H9 (cell line): ENCODE results near the gene KCNS3. TPM values are rescaled to one million over a fixed set of nuclear protein-coding genes. Genes with fewer than 3 reads are reported as not detected.

ENCODE experiments used
- DNase-seq: peaks from one replicate; pipeline ENCODE4 v3.0.0-alpha.2; 2017
- H2AFZ ChIP-seq: one replicate; pipeline ENCODE4 v1.6.1; 2013; ENCODE audit warnings: mild to moderate bottlenecking, low read length, control low read depth, moderate library complexity
- H2AK5ac ChIP-seq: 2 replicates; pipeline ENCODE4 v1.6.1; 2013; ENCODE audit warnings: low read length, control low read depth, mixed read lengths; ENCODE audit not compliant: insufficient read length
- H2BK120ac ChIP-seq: one replicate; pipeline ENCODE4 v1.6.1; 2013; ENCODE audit warnings: low read depth, mild to moderate bottlenecking, low read length, control low read depth, inconsistent platforms; ENCODE audit not compliant: poor library complexity, severe bottlenecking
- H2BK12ac ChIP-seq: 2 replicates; pipeline ENCODE4 v1.6.1; 2013; ENCODE audit warnings: low read length, control low read depth, mixed read lengths, low read depth; ENCODE audit not compliant: insufficient read length
- H2BK15ac ChIP-seq: 2 replicates; pipeline ENCODE4 v1.6.1; 2013; ENCODE audit warnings: low read depth, low read length, control low read depth
- H2BK20ac ChIP-seq: one replicate; pipeline ENCODE4 v1.6.1; 2013; ENCODE audit warnings: low read depth, mild to moderate bottlenecking, low read length, control low read depth, inconsistent platforms; ENCODE audit not compliant: poor library complexity, severe bottlenecking
- H2BK5ac ChIP-seq: 2 replicates; pipeline ENCODE4 v1.6.1; 2013; ENCODE audit warnings: low read length, control low read depth, mixed read lengths; ENCODE audit not compliant: insufficient read length
- H3K14ac ChIP-seq: 2 replicates; pipeline ENCODE4 v1.6.1; 2013; ENCODE audit warnings: low read length, control low read depth; ENCODE audit not compliant: insufficient read depth
- H3K18ac ChIP-seq: 2 replicates; pipeline ENCODE4 v1.6.1; 2013; ENCODE audit warnings: low read depth, mild to moderate bottlenecking, mixed read lengths, low read length, control low read depth; ENCODE audit not compliant: insufficient read length
- H3K23ac ChIP-seq: 2 replicates; pipeline ENCODE4 v1.6.1; 2013; ENCODE audit warnings: low read length, control low read depth, mixed read lengths, low read depth; ENCODE audit not compliant: insufficient read length
- H3K23me2 ChIP-seq: 2 replicates; pipeline ENCODE4 v1.6.1; 2013; ENCODE audit warnings: low read depth, mild to moderate bottlenecking, mixed read lengths, low read length, control low read depth; ENCODE audit not compliant: insufficient read length, poor library complexity, severe bottlenecking
- H3K27ac ChIP-seq: 2 replicates; pipeline ENCODE4 v1.5.1; 2013; ENCODE audit warnings: low read length, control low read depth, mixed read lengths, low read depth; ENCODE audit not compliant: insufficient read length
- H3K27me3 ChIP-seq: 2 replicates; pipeline ENCODE4 v1.6.1; 2013; ENCODE audit warnings: low read length, control low read depth, inconsistent platforms; ENCODE audit not compliant: insufficient read depth
- H3K4ac ChIP-seq: 2 replicates; pipeline ENCODE4 v1.6.1; 2013; ENCODE audit warnings: low read depth, mild to moderate bottlenecking, control low read depth, inconsistent platforms, low read length, moderate library complexity
- H3K4me1 ChIP-seq: 2 replicates; pipeline ENCODE4 v1.6.1; 2013; ENCODE audit warnings: low read length, control low read depth, inconsistent platforms; ENCODE audit not compliant: insufficient read depth
- H3K4me2 ChIP-seq: 2 replicates; pipeline ENCODE4 v1.6.1; 2013; ENCODE audit warnings: low read length, control low read depth, mixed read lengths; ENCODE audit not compliant: insufficient read length, insufficient read depth
- H3K56ac ChIP-seq: 2 replicates; pipeline ENCODE4 v1.6.1; 2013; ENCODE audit warnings: low read depth, mild to moderate bottlenecking, mixed read lengths, low read length, control low read depth; ENCODE audit not compliant: insufficient read length
- H3K79me1 ChIP-seq: 2 replicates; pipeline ENCODE4 v1.6.1; 2013; ENCODE audit warnings: low read depth, mild to moderate bottlenecking, moderate library complexity, low read length, control low read depth, inconsistent platforms; ENCODE audit not compliant: insufficient read depth, poor library complexity, severe bottlenecking
- H3K79me2 ChIP-seq: 2 replicates; pipeline ENCODE4 v1.6.1; 2013; ENCODE audit warnings: low read length, control low read depth, inconsistent platforms; ENCODE audit not compliant: insufficient read depth
- H3K9ac ChIP-seq: 2 replicates; pipeline ENCODE4 v1.6.1; 2013; ENCODE audit warnings: low read length, control low read depth, mixed read lengths; ENCODE audit not compliant: insufficient read length; ENCODE audit errors: extremely low read depth
- H3K9me3 ChIP-seq: one replicate; pipeline ENCODE4 v1.6.1; 2013; ENCODE audit warnings: low read depth, low read length, inconsistent platforms; ENCODE audit not compliant: control insufficient read depth
- H3T11ph ChIP-seq: one replicate; pipeline ENCODE4 v1.6.1; 2013; ENCODE audit warnings: mild to moderate bottlenecking, low read length, control low read depth, inconsistent platforms
- H4K20me1 ChIP-seq: one replicate; pipeline ENCODE4 v1.6.1; 2013; ENCODE audit not compliant: control insufficient read depth, insufficient read length, insufficient read depth
- H4K5ac ChIP-seq: 2 replicates; pipeline ENCODE4 v1.6.1; 2013; ENCODE audit warnings: low read depth, mild to moderate bottlenecking, mixed read lengths, low read length, control low read depth; ENCODE audit not compliant: insufficient read length
- H4K8ac ChIP-seq: replicated peaks from 2 replicates; pipeline ENCODE4 v1.6.1; 2013; ENCODE audit warnings: low read length, control low read depth, mixed read lengths, low read depth; ENCODE audit not compliant: insufficient read length
- H4K91ac ChIP-seq: 2 replicates; pipeline ENCODE4 v1.6.1; 2013; ENCODE audit warnings: low read depth, mild to moderate bottlenecking, moderate library complexity, mixed read lengths, low read length, control low read depth; ENCODE audit not compliant: insufficient read length
- H3K27ac Mint-ChIP-seq, 3 experiments: 2 replicates in 2 of 3; 3 replicates in 1 of 3; pipeline ENCODE4 v1.8.0; 2020 to 2021; ENCODE audit warnings: mixed read lengths in 3 of 3, mild to moderate bottlenecking in 1 of 3, moderate library complexity in 1 of 3
- H3K27me3 Mint-ChIP-seq: 2 replicates; pipeline ENCODE4 v1.8.0; 2021; ENCODE audit warnings: low read depth, mild to moderate bottlenecking, moderate library complexity, mixed read lengths
- H3K36me3 Mint-ChIP-seq, 3 experiments: 2 replicates in 2 of 3; 3 replicates in 1 of 3; pipeline ENCODE4 v1.8.0; 2020 to 2021; ENCODE audit warnings: low read depth in 3 of 3, mixed read lengths in 3 of 3; ENCODE audit not compliant: insufficient read depth in 1 of 3
- H3K4me1 Mint-ChIP-seq, 2 experiments: 2 replicates each; pipeline ENCODE4 v1.8.0; 2020; ENCODE audit warnings: mixed read lengths in 2 of 2
- H3K4me3 Mint-ChIP-seq, 2 experiments: 2 replicates in 1 of 2; 3 replicates in 1 of 2; pipeline ENCODE4 v1.8.0; 2020 to 2021; ENCODE audit warnings: mild to moderate bottlenecking in 2 of 2, mixed read lengths in 2 of 2, moderate library complexity in 1 of 2
- H3K9me3 Mint-ChIP-seq, 2 experiments: 2 replicates in 1 of 2; 3 replicates in 1 of 2; pipeline ENCODE4 v1.8.0; 2020; ENCODE audit warnings: mild to moderate bottlenecking in 2 of 2, mixed read lengths in 2 of 2, moderate library complexity in 1 of 2
- WGBS: extraction: QIAGEN DNeasy Blood & Tissue Kit; methylation state at CpG from one replicate; pipeline ENCODE4 v1.1.7; 2013; ENCODE audit warnings: missing lambda C conversion rate, low lambda C conversion rate, mixed read lengths; ENCODE audit not compliant: insufficient read length; ENCODE audit errors: extremely low coverage; 5-methylcytosine and 5-hydroxymethylcytosine counted together
- total RNA-seq: library from RNA; stranded (reverse); gene quantifications from 2 replicates; pipeline ENCODE4 v1.2.1, GENCODE V29; 2021
- TF ChIP-seq, protein P1 (sequence below): fragments of 200-600 bp; sonication (generic); conservative IDR thresholded peaks from 3 replicates; pipeline ENCODE4 v1.8.0; 2021; ENCODE audit warnings: antibody characterized with exemption, mild to moderate bottlenecking

Gene KCNS3
- total RNA-seq, 1 experiment from 2014 or later, result 8.0 TPM

DNA sequence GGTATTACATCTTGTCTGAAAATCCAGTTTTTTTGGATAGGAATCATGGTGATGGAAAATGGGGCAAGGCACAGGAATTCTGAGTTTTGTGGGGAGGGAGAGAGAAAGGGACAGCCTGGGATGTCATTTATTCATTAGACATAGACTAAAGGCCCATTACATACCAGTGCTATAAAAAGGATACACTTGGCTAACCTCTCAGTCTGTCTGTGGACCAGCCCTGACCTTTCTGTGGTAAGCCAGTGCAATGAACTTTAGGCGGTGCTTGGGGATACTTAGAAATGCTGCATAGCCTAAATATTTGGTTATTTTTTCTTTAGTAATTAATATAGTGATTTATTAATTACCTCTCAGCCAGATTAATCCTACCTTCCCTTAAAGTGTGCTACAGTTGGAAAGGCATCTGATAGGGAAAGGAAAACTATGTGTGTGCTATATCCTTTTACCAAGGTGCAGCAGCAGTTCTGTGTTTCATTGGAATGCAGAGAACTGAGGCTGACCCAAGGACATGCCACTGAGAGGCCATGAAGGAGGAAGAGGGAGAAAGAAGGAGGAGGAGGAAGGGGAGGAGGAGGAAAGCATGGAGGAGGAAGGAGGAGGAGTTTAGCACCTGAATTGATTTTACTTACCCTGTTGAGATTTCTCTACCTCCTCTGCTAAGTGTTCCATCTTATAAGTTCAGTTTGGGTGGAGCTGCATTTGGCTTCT lies 37.5 kb downstream of the KCNS3 start:
- H3K27ac ChIP-seq, result no peak overlapping the region
- Mint-ChIP-seq H3K4me1 (peaks cover 35 to 37% of the 10 kb centered on the region in 2 experiments), H3K9me3 (no peaks in the 10 kb centered on the region)

More for the DNA sequence above, 37.5 kb downstream of the KCNS3 start:
- H3K56ac ChIP-seq, result no peak overlapping the region
- no peak for DNase-seq
- H3K14ac ChIP-seq, result no peak overlapping the region
- H3K27me3 ChIP-seq, result no peaks in the 10 kb centered on the region
- peak overlapping the region in 2 of 3 experiments; percentile 71 to 72; a peak in 3 of 7 replicates for H3K27ac Mint-ChIP-seq
- H3K4me2 ChIP-seq, result no peak overlapping the region
- no peak overlapping the region for H2AFZ ChIP-seq
- H3K18ac ChIP-seq, result no peak overlapping the region
- H2BK20ac ChIP-seq, result no peak overlapping the region
- WGBS, result no CpG with 5 or more reads among the region's 1 CpG
- no peak overlapping the region for H2BK12ac ChIP-seq
- no peak overlapping the region for H3K23ac ChIP-seq
- no peak overlapping the region for H2BK5ac ChIP-seq
- H3K9me3 ChIP-seq, result no peaks in the 10 kb centered on the region
- no peak overlapping the region for H2BK120ac ChIP-seq
- peaks cover 0 to 2% (median 0%) of the 10 kb centered on the region in 3 experiments; a peak in 2 of 7 replicates for H3K36me3 Mint-ChIP-seq
- H3K23me2 ChIP-seq, result no peaks in the 10 kb centered on the region
- H3K79me1 ChIP-seq, result no peaks in the 10 kb centered on the region
- H4K5ac ChIP-seq, result no peak overlapping the region
- no peak overlapping the region for H2BK15ac ChIP-seq
- no peaks in the 10 kb centered on the region for H4K20me1 ChIP-seq
- TF ChIP-seq, protein P1, sequence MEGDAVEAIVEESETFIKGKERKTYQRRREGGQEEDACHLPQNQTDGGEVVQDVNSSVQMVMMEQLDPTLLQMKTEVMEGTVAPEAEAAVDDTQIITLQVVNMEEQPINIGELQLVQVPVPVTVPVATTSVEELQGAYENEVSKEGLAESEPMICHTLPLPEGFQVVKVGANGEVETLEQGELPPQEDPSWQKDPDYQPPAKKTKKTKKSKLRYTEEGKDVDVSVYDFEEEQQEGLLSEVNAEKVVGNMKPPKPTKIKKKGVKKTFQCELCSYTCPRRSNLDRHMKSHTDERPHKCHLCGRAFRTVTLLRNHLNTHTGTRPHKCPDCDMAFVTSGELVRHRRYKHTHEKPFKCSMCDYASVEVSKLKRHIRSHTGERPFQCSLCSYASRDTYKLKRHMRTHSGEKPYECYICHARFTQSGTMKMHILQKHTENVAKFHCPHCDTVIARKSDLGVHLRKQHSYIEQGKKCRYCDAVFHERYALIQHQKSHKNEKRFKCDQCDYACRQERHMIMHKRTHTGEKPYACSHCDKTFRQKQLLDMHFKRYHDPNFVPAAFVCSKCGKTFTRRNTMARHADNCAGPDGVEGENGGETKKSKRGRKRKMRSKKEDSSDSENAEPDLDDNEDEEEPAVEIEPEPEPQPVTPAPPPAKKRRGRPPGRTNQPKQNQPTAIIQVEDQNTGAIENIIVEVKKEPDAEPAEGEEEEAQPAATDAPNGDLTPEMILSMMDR, result no peak
- H3K4ac ChIP-seq, result no peak overlapping the region
- H2AK5ac ChIP-seq, result no peak overlapping the region
- no peak overlapping the region for H4K8ac ChIP-seq
- no peak overlapping the region for H3K4me3 Mint-ChIP-seq
- H3K4me1 ChIP-seq, result peaks cover 6% of the 10 kb centered on the region; the same call in 1 of the 2 replicates
- H3K27me3 Mint-ChIP-seq, result no peaks in the 10 kb centered on the region; the same call in 1 of the 2 replicates
- H3T11ph ChIP-seq, result no peak overlapping the region
- H3K9ac ChIP-seq, result no peak overlapping the region
- no peak overlapping the region for H4K91ac ChIP-seq
- 0 out of 2 replicates have a peak, but pooled peaks cover 4% of the 10 kb centered on the region for H3K79me2 ChIP-seq
